NCI-H460 (cell line): ENCODE data around the gene ZSCAN25. TPM values are rescaled to one million over a fixed set of nuclear protein-coding genes. Genes with fewer than 3 reads are reported as not detected.
"Not testable (repeated sequence)": the region's sequence is repeated elsewhere in the genome, so short reads cannot be mapped to it uniquely, and the experiment has no call there.

Source experiments
- DNase-seq: peaks from one replicate; pipeline ENCODE4 v3.0.0-alpha.2; 2016; ENCODE audit warnings: low read depth; ENCODE audit errors: extremely low read depth
- total RNA-seq: library from RNA; depleted of rRNA; stranded (reverse); fragments of >200 nt; shearing (Covaris generic); gene quantifications from 2 replicates; pipeline ENCODE4 v1.2.3, GENCODE V29; 2014

ZSCAN25 gene
- total RNA-seq, 1 experiment from 2014 or later, result 12.5 TPM

GRCh38 chr7:99643464-99643863, 26.7 kb downstream of the ZSCAN25 start:
- no peak for DNase-seq

GRCh38 chr7:99644431-99644830, 27.7 kb downstream of the ZSCAN25 start:
- DNase-seq, result no peak

- no peak for DNase-seq
Measured at GRCh38 chr7:99645590-99645989, 28.8 kb downstream of the ZSCAN25 start.

- DNase-seq, result no peak
Measured at GRCh38 chr7:99648843-99649242, 32.1 kb downstream of the ZSCAN25 start.

GRCh38 chr7:99651290-99651689, 34.5 kb downstream of the ZSCAN25 start:
- no peak for DNase-seq

GRCh38 chr7:99652671-99653070, 35.9 kb downstream of the ZSCAN25 start:
- no peak for DNase-seq

GRCh38 chr7:99653269-99653668, 36.5 kb downstream of the ZSCAN25 start:
- not testable (repeated sequence) for DNase-seq

GRCh38 chr7:99653754-99654153, 37.0 kb downstream of the ZSCAN25 start:
- no peak for DNase-seq

- DNase-seq, result not testable (repeated sequence)
Measured at GRCh38 chr7:99654626-99655025, 37.9 kb downstream of the ZSCAN25 start.

- DNase-seq, result not testable (repeated sequence)
Measured at GRCh38 chr7:99657879-99658278, 41.1 kb downstream of the ZSCAN25 start.

GRCh38 chr7:99665312-99666012, 48.7 kb downstream of the ZSCAN25 start:
- no peak for DNase-seq

GRCh38 chr7:99666013-99666395, 49.3 kb downstream of the ZSCAN25 start:
- no peak for DNase-seq

- no peak for DNase-seq
Measured at GRCh38 chr7:99667179-99667578, 50.4 kb downstream of the ZSCAN25 start.

- no peak for DNase-seq
Measured at GRCh38 chr7:99668541-99668940, 51.8 kb downstream of the ZSCAN25 start.

GRCh38 chr7:99669782-99670181, 53.0 kb downstream of the ZSCAN25 start:
- DNase-seq, result no peak

- no peak for DNase-seq
Measured at GRCh38 chr7:99672573-99672972, 55.8 kb downstream of the ZSCAN25 start.

- no peak for DNase-seq
Measured at GRCh38 chr7:99674995-99675742, 58.4 kb downstream of the ZSCAN25 start.

GRCh38 chr7:99677013-99677647, 60.4 kb downstream of the ZSCAN25 start:
- DNase-seq, result no peak

- DNase-seq, result no peak
Measured at GRCh38 chr7:99677648-99678045, 60.9 kb downstream of the ZSCAN25 start.

GRCh38 chr7:99679032-99679399, 62.3 kb downstream of the ZSCAN25 start:
- DNase-seq, result no peak

GRCh38 chr7:99679400-99680191, 62.9 kb downstream of the ZSCAN25 start, which contains the start of gene CYP3A5:
Gene CYP3A5 (minus strand): TSS chr7:99679996. CDS start chr7:99679896, 100 bp downstream.
- no peak for DNase-seq
